Activated T-cell treated with anti-CD3 and anti-CD28 coated beads, Interleukin-2, amount 50 U/mL, for 72 hours (primary cell): Measurements from ENCODE around the gene NPLOC4. TPM values are rescaled to one million over a fixed set of nuclear protein-coding genes. Genes with fewer than 3 reads are reported as not detected.
A peak's percentile ranks its signal among the peaks of the same experiment; 100 is the strongest.
"Not testable (repeated sequence)": the region's sequence is repeated elsewhere in the genome, so short reads cannot be mapped to it uniquely, and the experiment has no call there.

Experiments used
- ATAC-seq, 2 donors: fragments of 150-1000 bp; cut with Tn5 transposase; replicated peaks in 1 of 2; 2 replicates each; pipeline ENCODE4 v1.10.0; 2021; ENCODE audit warnings: moderate library complexity in 2 of 2, mild to moderate bottlenecking in 1 of 2
- DNase-seq, 2 donors: peaks; one replicate each; pipeline ENCODE4 v3.0.0; 2021 to 2022; ENCODE audit warnings: mixed read lengths in 1 of 2
- H3K27ac Mint-ChIP-seq: one replicate; pipeline ENCODE4 v1.8.0; 2022; ENCODE audit warnings: mild to moderate bottlenecking, moderate library complexity, mixed read lengths
- H3K27me3 Mint-ChIP-seq: one replicate; pipeline ENCODE4 v1.8.0; 2022; ENCODE audit warnings: low read depth, mixed read lengths
- H3K36me3 Mint-ChIP-seq, 2 donors: one replicate each; pipeline ENCODE4 v1.8.0; 2022; ENCODE audit warnings: mixed read lengths in 2 of 2, mild to moderate bottlenecking in 1 of 2; ENCODE audit not compliant: insufficient read depth in 2 of 2
- H3K4me1 Mint-ChIP-seq: one replicate; pipeline ENCODE4 v1.8.0; 2022; ENCODE audit warnings: low read depth, mixed read lengths
- H3K4me3 Mint-ChIP-seq, 2 donors: one replicate each; pipeline ENCODE4 v1.8.0; 2022; ENCODE audit warnings: mild to moderate bottlenecking in 2 of 2, mixed read lengths in 2 of 2, moderate library complexity in 2 of 2
- H3K9me3 Mint-ChIP-seq, 2 donors: one replicate each; pipeline ENCODE4 v1.8.0; 2022; ENCODE audit warnings: mixed read lengths in 2 of 2
- total RNA-seq, 2 donors: library from RNA; stranded (reverse); gene quantifications; one replicate each; pipeline ENCODE4 v1.2.3, GENCODE V29; 2022

The NPLOC4 gene
- total RNA-seq, 2 donors from 2014 or later, result 89.7 to 107 TPM

- not testable (repeated sequence) for H3K36me3 Mint-ChIP-seq
- H3K27me3 Mint-ChIP-seq, result peaks cover 16% of the 10 kb centered on the region
Measured at GRCh38 chr17:81531998-81532404, 104.9 kb downstream of the NPLOC4 start.

GRCh38 chr17:81531013-81531412 lies 105.9 kb downstream of the NPLOC4 start:
- not testable (repeated sequence) for ATAC-seq, DNase-seq, H3K4me1 Mint-ChIP-seq, H3K9me3 Mint-ChIP-seq, H3K27ac Mint-ChIP-seq, H3K36me3 Mint-ChIP-seq, H3K4me3 Mint-ChIP-seq
- H3K27me3 Mint-ChIP-seq, result peaks cover 13% of the 10 kb centered on the region

More at GRCh38 chr17:81531998-81532404, 104.9 kb downstream of the NPLOC4 start:
- DNase-seq, H3K4me3 Mint-ChIP-seq, H3K27ac Mint-ChIP-seq, H3K4me1 Mint-ChIP-seq, ATAC-seq, H3K9me3 Mint-ChIP-seq: not testable (repeated sequence)

DNA sequence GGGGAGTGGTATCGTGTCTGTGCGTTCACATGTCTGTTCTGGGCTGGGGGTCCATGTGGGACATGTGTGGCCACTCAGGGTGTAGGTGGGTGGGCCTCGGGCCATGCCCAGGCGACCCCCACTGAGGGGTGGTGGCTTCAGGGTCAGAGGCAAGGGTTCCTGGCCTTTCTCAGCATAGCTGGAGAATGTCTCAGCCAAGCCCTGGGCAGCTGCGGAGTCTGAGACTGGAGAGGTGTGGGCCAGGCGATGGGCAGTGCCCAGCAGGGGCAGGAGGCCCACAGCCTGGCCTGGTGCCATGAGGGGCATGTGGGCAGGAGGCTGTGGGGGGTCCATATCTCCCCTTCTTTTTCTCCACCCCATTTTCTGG lies 107.5 kb downstream of the NPLOC4 start:
- Mint-ChIP-seq H3K36me3 (no peaks in the 10 kb centered on the region), H3K27me3 (peaks cover 6% of the 10 kb centered on the region), H3K4me3 (no peak overlapping the region), H3K9me3 (no peaks in the 10 kb centered on the region), H3K27ac (no peak overlapping the region), H3K4me1 (no peaks in the 10 kb centered on the region)
- ATAC-seq, result no peak
- DNase-seq, result no peak

GRCh38 chr17:81528651-81529436 lies 108.1 kb downstream of the NPLOC4 start:
- no peak overlapping the region for H3K4me3 Mint-ChIP-seq
- ATAC-seq, result no peak
- no peak for DNase-seq
- no peaks in the 10 kb centered on the region for H3K36me3 Mint-ChIP-seq
- H3K27ac Mint-ChIP-seq, result no peak overlapping the region
- H3K27me3 Mint-ChIP-seq, result peaks cover 6% of the 10 kb centered on the region
- no peaks in the 10 kb centered on the region for H3K9me3 Mint-ChIP-seq
- H3K4me1 Mint-ChIP-seq, result no peaks in the 10 kb centered on the region

DNA sequence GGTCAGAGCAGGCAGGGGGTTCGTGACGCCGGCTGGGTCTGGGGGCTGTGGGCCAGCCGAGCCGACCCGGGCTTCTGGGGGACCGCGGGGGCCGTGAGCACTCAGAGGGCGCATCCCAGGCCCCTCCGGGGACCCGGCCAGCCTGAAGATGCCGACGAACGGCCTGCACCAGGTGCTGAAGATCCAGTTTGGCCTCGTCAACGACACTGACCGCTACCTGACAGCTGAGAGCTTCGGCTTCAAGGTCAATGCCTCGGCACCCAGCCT lies 108.6 kb downstream of the NPLOC4 start:
- no peak overlapping the region for H3K27ac Mint-ChIP-seq
- no peaks in the 10 kb centered on the region for H3K4me1 Mint-ChIP-seq
- H3K27me3 Mint-ChIP-seq, result peaks cover 3% of the 10 kb centered on the region
- H3K4me3 Mint-ChIP-seq, result no peak overlapping the region
- no peaks in the 10 kb centered on the region for H3K36me3 Mint-ChIP-seq
- no peaks in the 10 kb centered on the region for H3K9me3 Mint-ChIP-seq
- ATAC-seq (no peak), DNase-seq (no peak)

DNA sequence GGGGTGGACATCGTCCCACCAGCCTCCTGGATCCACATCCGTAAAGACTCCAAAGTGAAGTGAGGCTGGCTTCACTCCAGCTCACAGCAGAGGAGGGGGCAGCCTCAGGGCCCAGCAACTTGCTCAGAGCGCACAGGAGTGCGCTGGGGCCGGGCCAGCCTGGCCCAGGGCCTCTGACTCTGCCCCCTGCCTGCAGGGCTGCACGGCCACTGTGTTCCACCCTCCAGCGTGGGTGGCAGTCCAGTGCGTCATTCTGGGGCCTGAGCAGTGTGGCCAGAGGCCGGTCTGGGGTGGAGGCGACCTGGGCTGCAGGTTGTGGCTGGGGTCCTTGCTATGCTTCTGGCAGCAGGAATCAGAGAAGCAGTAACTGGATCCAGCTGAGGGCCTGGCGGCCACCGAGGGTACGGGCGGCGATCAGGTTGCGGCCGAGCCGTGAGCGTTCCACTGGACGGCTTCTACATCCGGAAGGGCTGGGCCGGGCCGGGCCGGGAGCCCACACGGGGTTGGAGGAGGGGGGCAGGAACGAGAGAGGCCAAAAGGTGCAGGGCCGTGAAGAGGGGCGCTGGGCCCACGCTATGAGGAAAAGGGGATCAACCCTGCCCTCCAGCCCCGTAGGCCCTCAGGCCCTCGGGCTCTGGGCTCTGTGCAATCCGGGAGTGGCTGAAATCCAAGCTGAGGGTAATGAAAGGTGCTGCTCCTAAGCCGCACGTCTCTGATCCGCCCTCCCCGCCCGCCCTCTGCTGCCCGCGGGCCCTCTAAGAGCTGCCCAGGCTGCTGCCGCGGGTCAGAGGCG lies 109.1 kb downstream of the NPLOC4 start, which contains the start of gene FSCN2:
FSCN2 (plus strand) TSS at position 787 of the 793 bp plus-strand sequence. CDS start 155 bp downstream, outside the sequence.
- ATAC-seq (no peak), DNase-seq (no peak)
- no peaks in the 10 kb centered on the region for H3K36me3 Mint-ChIP-seq
- H3K27me3 Mint-ChIP-seq, result no peaks in the 10 kb centered on the region
- H3K9me3 Mint-ChIP-seq, result no peaks in the 10 kb centered on the region
- no peak within 1 kb of the TSS for H3K27ac Mint-ChIP-seq
- no peaks in the 10 kb centered on the region for H3K4me1 Mint-ChIP-seq
- no peak within 1 kb of the TSS for H3K4me3 Mint-ChIP-seq

DNA sequence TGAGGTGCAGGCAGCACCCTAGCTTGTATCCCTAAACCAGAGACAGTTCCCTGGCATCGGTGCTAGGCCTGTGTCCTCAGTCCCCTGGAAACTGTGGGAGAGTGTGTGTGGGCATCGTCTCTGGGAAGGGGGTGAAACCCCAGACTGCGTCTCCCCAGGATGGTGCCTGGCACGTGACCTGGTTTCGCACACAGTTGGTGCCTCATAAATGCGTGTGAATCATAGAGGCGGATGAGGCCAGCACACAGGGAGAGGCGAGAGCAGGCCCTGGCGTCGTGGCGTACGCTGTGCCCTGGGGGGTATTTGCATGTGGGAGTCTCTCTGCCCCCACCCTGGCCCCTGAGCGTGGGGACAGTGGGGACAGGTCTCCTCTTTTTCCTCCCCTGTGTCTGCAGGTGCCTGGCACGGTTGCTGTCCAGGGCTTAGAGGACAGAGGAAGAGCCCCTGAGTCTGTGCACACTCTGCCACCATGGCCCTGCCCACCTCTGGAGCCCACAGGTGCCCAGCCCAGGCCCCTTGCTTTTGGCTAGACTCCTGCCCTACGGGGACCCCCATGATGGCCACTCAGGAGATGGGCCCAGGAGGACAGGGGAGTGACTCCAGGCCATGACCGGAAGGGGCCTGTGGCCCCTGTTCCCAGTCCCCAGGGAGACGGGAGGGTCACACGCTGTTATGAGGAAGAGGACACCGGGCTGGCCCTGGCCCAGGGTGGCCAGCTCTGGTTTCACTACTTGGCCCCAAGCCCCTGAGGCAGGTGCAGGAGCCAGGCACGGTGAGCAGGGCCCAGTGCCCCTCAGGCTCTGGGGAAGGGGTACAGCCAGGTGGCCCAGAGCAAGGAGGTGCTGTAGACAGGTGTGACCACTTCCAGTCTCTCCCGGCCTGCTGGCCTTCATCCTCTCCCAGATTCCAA lies 110.0 kb downstream of the NPLOC4 start:
- DNase-seq (no peak), ATAC-seq (peak in 1 of 2 donors; percentile 16)
- Mint-ChIP-seq H3K27me3 (no peaks in the 10 kb centered on the region), H3K36me3 (no peaks in the 10 kb centered on the region), H3K27ac (no peak overlapping the region), H3K4me3 (no peak overlapping the region), H3K9me3 (no peaks in the 10 kb centered on the region), H3K4me1 (no peaks in the 10 kb centered on the region)

- Mint-ChIP-seq H3K36me3 (no peaks in the 10 kb centered on the region), H3K4me1 (no peaks in the 10 kb centered on the region), H3K27ac (no peak overlapping the region), H3K4me3 (no peak overlapping the region), H3K27me3 (no peaks in the 10 kb centered on the region), H3K9me3 (no peaks in the 10 kb centered on the region)
- no peak for DNase-seq
- ATAC-seq, result no peak
Measured at GRCh38 chr17:81524865-81525159, 112.1 kb downstream of the NPLOC4 start.

DNA sequence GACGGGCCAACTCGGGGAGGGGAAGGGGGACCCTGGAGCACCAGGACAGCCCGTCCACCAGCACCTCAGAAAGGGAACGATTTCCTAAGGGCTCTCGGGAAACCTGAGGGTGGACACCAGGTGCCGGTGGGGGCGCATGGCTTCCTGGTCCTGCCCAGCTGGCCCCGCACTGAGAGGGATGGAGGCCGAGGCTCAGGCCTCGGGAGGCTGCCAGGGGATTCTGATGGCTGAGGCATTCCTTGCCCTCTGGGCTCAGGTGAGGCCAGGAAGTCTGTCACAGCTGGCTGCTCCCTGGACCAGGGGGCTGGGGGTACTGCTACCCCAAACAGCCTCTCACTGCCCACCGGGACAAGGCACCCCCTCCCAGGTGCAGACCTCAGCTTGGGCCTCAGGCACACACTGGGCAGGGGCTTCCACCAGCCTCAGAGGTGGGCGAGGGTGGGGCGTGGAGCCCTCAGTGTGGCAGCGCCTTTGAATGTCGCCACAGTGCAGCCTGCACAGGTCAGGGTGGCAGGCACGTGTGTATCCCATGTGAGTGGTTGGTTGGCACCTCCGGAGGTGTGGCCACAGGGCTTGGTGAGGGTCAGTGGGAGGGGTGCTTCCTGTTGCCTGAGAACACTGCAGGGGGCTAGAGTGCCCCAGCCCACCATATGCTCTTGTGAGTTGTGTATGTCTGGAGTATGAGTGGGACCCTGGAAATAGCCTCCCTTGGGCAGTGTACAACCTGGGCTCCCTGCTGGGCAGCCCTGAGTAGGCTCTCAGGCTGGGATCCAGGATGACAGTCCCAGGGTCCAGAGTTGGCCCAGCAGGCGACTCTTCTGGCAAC lies 112.7 kb downstream of the NPLOC4 start:
- ATAC-seq, result no peak

GRCh38 chr17:81523402-81524038 lies 113.4 kb downstream of the NPLOC4 start:
- Mint-ChIP-seq H3K4me1 (no peaks in the 10 kb centered on the region), H3K36me3 (no peaks in the 10 kb centered on the region), H3K4me3 (no peak overlapping the region), H3K27me3 (no peaks in the 10 kb centered on the region), H3K27ac (no peak overlapping the region), H3K9me3 (no peaks in the 10 kb centered on the region)
- ATAC-seq, result no peak
- DNase-seq, result no peak

More for the DNA sequence above, 112.7 kb downstream of the NPLOC4 start:
- H3K27ac Mint-ChIP-seq, result no peak overlapping the region
- no peak for DNase-seq
- H3K9me3 Mint-ChIP-seq, result no peaks in the 10 kb centered on the region
- H3K4me1 Mint-ChIP-seq, result no peaks in the 10 kb centered on the region
- no peaks in the 10 kb centered on the region for H3K27me3 Mint-ChIP-seq
- H3K4me3 Mint-ChIP-seq, result no peak overlapping the region
- no peaks in the 10 kb centered on the region for H3K36me3 Mint-ChIP-seq

DNA sequence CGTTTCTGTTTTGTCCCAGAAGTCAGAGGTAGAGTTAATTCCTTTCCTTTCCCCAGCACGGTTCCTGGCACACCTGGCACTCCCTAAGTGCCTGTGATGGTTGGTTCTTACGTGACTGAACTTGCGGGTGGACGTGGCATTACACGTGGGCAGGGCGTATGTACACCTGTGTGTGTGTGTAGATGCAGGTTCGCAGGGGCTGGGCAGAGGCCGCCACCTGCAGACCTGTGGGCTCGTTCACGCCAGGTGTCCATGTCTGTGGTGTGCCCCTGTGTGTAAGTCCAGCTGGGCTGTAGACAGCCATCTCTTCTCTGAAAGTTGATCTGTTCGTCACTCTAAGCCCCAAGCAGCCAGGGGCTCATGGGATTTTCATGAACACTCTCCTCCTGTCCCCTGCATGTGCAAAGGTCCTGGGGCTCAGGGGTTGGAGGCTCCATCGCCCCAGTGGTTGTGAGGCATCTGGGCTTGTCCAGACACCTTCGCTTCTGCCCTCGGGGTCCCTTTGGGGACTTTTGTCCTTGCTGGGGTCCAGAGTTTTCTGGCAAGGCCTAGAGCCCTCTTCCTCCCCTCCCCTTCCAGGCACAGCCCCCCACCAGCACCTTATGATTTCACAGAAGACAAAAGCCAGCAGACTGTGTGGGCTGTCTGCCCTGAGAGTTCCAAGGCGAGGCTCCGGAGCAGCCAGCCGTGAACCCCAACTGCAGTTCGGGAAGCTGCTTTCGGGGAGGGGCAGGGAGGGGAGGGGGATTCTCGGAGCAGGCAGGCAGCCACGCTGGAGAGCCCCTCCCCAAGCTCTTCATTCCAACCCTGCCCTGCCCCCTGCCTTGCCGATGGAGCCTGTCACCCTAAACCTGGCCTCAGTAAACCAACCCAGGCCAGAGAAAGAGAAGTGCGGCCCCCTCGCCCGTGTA lies 114.2 kb downstream of the NPLOC4 start:
- Mint-ChIP-seq H3K4me1 (peaks cover 6% of the 10 kb centered on the region), H3K27me3 (no peaks in the 10 kb centered on the region), H3K9me3 (no peaks in the 10 kb centered on the region), H3K27ac (no peak overlapping the region), H3K4me3 (no peak overlapping the region), H3K36me3 (no peaks in the 10 kb centered on the region)
- ATAC-seq, result no peak
- DNase-seq, result no peak
